A673 (cell line): ENCODE results near the gene WDR88. TPM values are rescaled to one million over a fixed set of nuclear protein-coding genes. Genes with fewer than 3 reads are reported as not detected.
"Not testable (repeated sequence)": the region's sequence is repeated elsewhere in the genome, so short reads cannot be mapped to it uniquely, and the experiment has no call there.

Experiments used
- BruUV-seq: library from RNA; stranded (reverse); fragments of 400-500 nt; replicated peaks from 2 replicates; lab custom pipeline; 2021; lab: Mats Ljungman, UMichigan
- CTCF ChIA-PET: fragments of 300-600 bp; sonication (Branson Sonifier 250); formaldehyde crosslinking; loops from one replicate; lab custom pipeline; 2022; ENCODE audit warnings: antibody characterized with exemption; lab: Charles Lee
- POLR2A ChIA-PET: fragments of 300-600 bp; sonication (Branson Sonifier 250); formaldehyde crosslinking; loops from one replicate; lab custom pipeline; 2022; ENCODE audit warnings: antibody characterized with exemption; ENCODE audit not compliant: low non-redundant PET; lab: Charles Lee
- DNase-seq: peaks from one replicate; pipeline ENCODE4 v3.0.0-alpha.2; 2015; ENCODE audit warnings: low spot score
- H3K27ac ChIP-seq: fragments of 200-600 bp; sonication (generic); 2 replicates; pipeline ENCODE4 v1.5.1; 2016; ENCODE audit warnings: mixed run types, low read depth, mild to moderate bottlenecking, mixed read lengths, antibody characterized with exemption, low read length; ENCODE audit not compliant: poor library complexity, severe bottlenecking
- H3K27me3 ChIP-seq: fragments of 200-600 bp; sonication (generic); replicated peaks from 2 replicates; pipeline ENCODE4 v1.6.1; 2017; ENCODE audit warnings: mixed run types, low read depth, mild to moderate bottlenecking, mixed read lengths, antibody characterized with exemption, low read length; ENCODE audit not compliant: insufficient read depth, poor library complexity
- H3K36me3 ChIP-seq: fragments of 200-600 bp; sonication (generic); 2 replicates; pipeline ENCODE4 v1.6.1; 2016; ENCODE audit warnings: mixed run types, mild to moderate bottlenecking, mixed read lengths, antibody characterized with exemption, low read length; ENCODE audit not compliant: insufficient read depth, poor library complexity, severe bottlenecking
- H3K4me1 ChIP-seq: fragments of 200-600 bp; sonication (generic); 2 replicates; pipeline ENCODE4 v1.6.1; 2017; ENCODE audit warnings: mixed run types, mild to moderate bottlenecking, mixed read lengths, antibody characterized with exemption, low read length; ENCODE audit not compliant: insufficient read depth, poor library complexity, severe bottlenecking
- H3K4me3 ChIP-seq: fragments of 200-600 bp; sonication (generic); 2 replicates; pipeline ENCODE4 v1.5.1; 2016; ENCODE audit warnings: low read depth, mixed run types, mild to moderate bottlenecking, mixed read lengths, low read length; ENCODE audit not compliant: poor library complexity, severe bottlenecking
- H3K9me3 ChIP-seq: fragments of 200-600 bp; sonication (generic); 2 replicates; pipeline ENCODE4 v1.6.1; 2016; ENCODE audit warnings: mixed run types, low read depth, mild to moderate bottlenecking, mixed read lengths, antibody characterized with exemption, low read length; ENCODE audit not compliant: poor library complexity, severe bottlenecking
- CTCF ChIP-seq: fragments of 300-800, 200-600 bp; sonication (generic); conservative IDR thresholded peaks from 2 replicates; pipeline ENCODE4 v1.5.1; 2017; ENCODE audit warnings: low read depth, mild to moderate bottlenecking, antibody characterized with exemption, low read length, moderate library complexity, mixed read lengths
- EZH2 ChIP-seq: fragments of 200-600 bp; sonication (generic); IDR thresholded peaks from 2 replicates; pipeline ENCODE4 v1.6.1; 2017; ENCODE audit warnings: borderline replicate concordance, low read depth, mild to moderate bottlenecking, mixed read lengths, antibody characterized with exemption, low read length; ENCODE audit not compliant: poor library complexity, severe bottlenecking
- intact Hi-C: fragments of 100-400 bp; cut with micrococcal nuclease; formaldehyde crosslinking; loops from one replicate; pipeline ENCODE4 v1.10.0; 2022; ENCODE audit not compliant: unreplicated experiment
- total RNA-seq: library from RNA; stranded (reverse); gene quantifications from 2 replicates; pipeline ENCODE4 v1.2.3, GENCODE V29; 2021

WDR88 gene
- total RNA-seq, 1 experiment from 2014 or later, result not detected

GRCh38 chr19:33208904-33209849 lies 77.3 kb downstream of the WDR88 start:
- peaks cover 16% of the 10 kb centered on the region for H3K36me3 ChIP-seq
- H3K4me1 ChIP-seq, result no peaks in the 10 kb centered on the region
- POLR2A ChIA-PET, result no interaction called here
- no peak overlapping the region for H3K4me3 ChIP-seq
- no peak for DNase-seq
- CTCF ChIA-PET, result no interaction called here
- intact Hi-C loops, result no loop called here
- H3K9me3 ChIP-seq, result no peaks in the 10 kb centered on the region
- no peak for TF ChIP-seq CTCF
- TF ChIP-seq EZH2, result no peak
- no peak overlapping the region for H3K27ac ChIP-seq
- no TSS peak for BruUV-seq
- H3K27me3 ChIP-seq, result no peaks in the 10 kb centered on the region

GRCh38 chr19:33209850-33210230 lies 77.9 kb downstream of the WDR88 start:
- POLR2A ChIA-PET, BruUV-seq, H3K4me1 ChIP-seq, intact Hi-C loops, DNase-seq, CTCF ChIA-PET, H3K4me3 ChIP-seq, H3K9me3 ChIP-seq, H3K27ac ChIP-seq, H3K27me3 ChIP-seq: not testable (repeated sequence)
- H3K36me3 ChIP-seq, result peaks cover 14% of the 10 kb centered on the region

- POLR2A ChIA-PET, result no interaction called here
- DNase-seq, result no peak
- Histone ChIP-seq H3K27me3 (no peaks in the 10 kb centered on the region), H3K36me3 (peaks cover 14% of the 10 kb centered on the region), H3K27ac (no peak overlapping the region), H3K4me1 (no peaks in the 10 kb centered on the region), H3K9me3 (no peaks in the 10 kb centered on the region), H3K4me3 (no peak overlapping the region)
- intact Hi-C loops, result no loop called here
- no TSS peak for BruUV-seq
- CTCF ChIA-PET, result no interaction called here
- TF ChIP-seq CTCF, result no peak
- TF ChIP-seq EZH2, result no peak
These were observed 78.5 kb downstream of the WDR88 start for GRCh38 chr19:33210266-33210940.
